Stimulated activated effector memory CD8-positive, alpha-beta T cell treated with anti-CD3 and anti-CD28 coated beads, Interleukin-12 subunit alpha, Interleukin-12 subunit beta, amount 100 ng/mL, for 72 hours (primary cell): Measurements from ENCODE around the gene TNFRSF17.
"Not testable (repeated sequence)": the region's sequence is repeated elsewhere in the genome, so short reads cannot be mapped to it uniquely, and the experiment has no call there.

Experiments
- ATAC-seq: fragments of 150-1000 bp; cut with Tn5 transposase; 2 replicates; pipeline ENCODE4 v1.10.0; 2021
- DNase-seq, 2 donors: peaks; one replicate each; pipeline ENCODE4 v3.0.0; 2021 to 2022; ENCODE audit warnings: low spot score in 2 of 2
- H3K27ac Mint-ChIP-seq: one replicate; pipeline ENCODE4 v1.8.0; 2022; ENCODE audit warnings: mild to moderate bottlenecking, mixed read lengths
- H3K36me3 Mint-ChIP-seq: one replicate; pipeline ENCODE4 v1.8.0; 2022; ENCODE audit warnings: mild to moderate bottlenecking, mixed read lengths
- H3K4me1 Mint-ChIP-seq: one replicate; pipeline ENCODE4 v1.8.0; 2022; ENCODE audit warnings: mixed read lengths
- H3K4me3 Mint-ChIP-seq: one replicate; pipeline ENCODE4 v1.8.0; 2022; ENCODE audit warnings: mild to moderate bottlenecking, mixed read lengths
- H3K9me3 Mint-ChIP-seq: one replicate; pipeline ENCODE4 v1.8.0; 2022; ENCODE audit warnings: mixed read lengths

TNFRSF17 gene

GRCh38 chr16:11962457-11962856, 2.6 kb upstream of the TNFRSF17 start:
- H3K27ac Mint-ChIP-seq, DNase-seq, H3K4me3 Mint-ChIP-seq, H3K36me3 Mint-ChIP-seq, H3K4me1 Mint-ChIP-seq, ATAC-seq, H3K9me3 Mint-ChIP-seq: not testable (repeated sequence)

- H3K27ac Mint-ChIP-seq: not testable (repeated sequence)
These were observed 2.0 kb upstream of the TNFRSF17 start for GRCh38 chr16:11962978-11963377.

DNA sequence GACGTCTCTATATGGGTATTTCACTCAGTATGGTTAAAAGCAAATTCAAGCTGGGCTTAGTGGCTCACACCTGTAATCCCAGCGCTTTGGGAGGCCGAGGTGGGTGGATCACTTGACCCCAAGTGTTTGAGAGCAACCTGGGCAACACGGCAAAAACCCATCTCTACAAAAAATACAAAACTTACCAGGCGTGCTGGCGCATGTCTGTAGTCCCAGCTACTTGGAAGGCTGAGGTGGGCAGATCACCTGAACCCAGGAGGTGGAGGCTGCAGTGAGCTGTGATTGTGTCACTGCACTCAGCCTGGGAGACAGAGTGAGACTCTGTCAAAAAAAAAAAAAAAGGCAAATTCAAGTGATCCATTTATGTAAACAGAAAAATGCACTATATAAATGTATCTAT, 1.3 kb upstream of the TNFRSF17 start:
- ATAC-seq: no peak
- H3K4me3 Mint-ChIP-seq: no peak overlapping the region
- no peaks in the 10 kb centered on the region for H3K9me3 Mint-ChIP-seq
- no peaks in the 10 kb centered on the region for H3K4me1 Mint-ChIP-seq
- no peak overlapping the region for H3K27ac Mint-ChIP-seq
- no peak for DNase-seq
- H3K36me3 Mint-ChIP-seq: no peaks in the 10 kb centered on the region

More at GRCh38 chr16:11962978-11963377, 2.0 kb upstream of the TNFRSF17 start:
- not testable (repeated sequence) for ATAC-seq, H3K4me3 Mint-ChIP-seq, DNase-seq, H3K4me1 Mint-ChIP-seq, H3K36me3 Mint-ChIP-seq, H3K9me3 Mint-ChIP-seq

- Mint-ChIP-seq H3K27ac (no peak overlapping the region), H3K4me1 (no peaks in the 10 kb centered on the region), H3K4me3 (no peak overlapping the region), H3K9me3 (no peaks in the 10 kb centered on the region), H3K36me3 (no peaks in the 10 kb centered on the region)
- DNase-seq: no peak
- ATAC-seq: no peak
These were observed 1.2 kb downstream of the TNFRSF17 start for GRCh38 chr16:11966173-11966572.

DNA sequence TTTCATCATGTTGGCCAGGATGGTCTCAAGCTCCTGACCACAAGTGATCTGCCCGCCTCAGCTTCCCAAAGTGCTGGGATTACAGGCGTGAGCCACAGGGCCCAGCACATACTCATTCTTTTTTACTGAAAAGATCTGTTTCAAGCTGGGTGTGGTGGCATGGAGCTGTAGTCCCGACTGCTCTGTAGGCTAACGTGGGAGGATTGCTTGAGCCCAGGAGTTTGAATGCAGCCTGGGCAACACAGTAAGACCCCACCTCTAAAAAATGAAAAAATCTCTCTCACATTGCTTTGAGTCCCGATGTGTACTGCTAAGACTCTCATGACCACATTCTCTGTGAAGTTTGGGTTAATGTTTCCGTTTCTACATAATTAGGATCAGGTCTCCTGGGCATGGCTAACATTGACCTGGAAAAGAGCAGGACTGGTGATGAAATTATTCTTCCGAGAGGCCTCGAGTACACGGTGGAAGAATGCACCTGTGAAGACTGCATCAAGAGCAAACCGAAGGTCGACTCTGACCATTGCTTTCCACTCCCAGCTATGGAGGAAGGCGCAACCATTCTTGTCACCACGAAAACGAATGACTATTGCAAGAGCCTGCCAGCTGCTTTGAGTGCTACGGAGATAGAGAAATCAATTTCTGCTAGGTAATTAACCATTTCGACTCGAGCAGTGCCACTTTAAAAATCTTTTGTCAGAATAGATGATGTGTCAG, 2.3 kb downstream of the TNFRSF17 start:
- no peaks in the 10 kb centered on the region for H3K36me3 Mint-ChIP-seq
- H3K4me1 Mint-ChIP-seq: no peaks in the 10 kb centered on the region
- no peaks in the 10 kb centered on the region for H3K9me3 Mint-ChIP-seq
- no peak overlapping the region for H3K4me3 Mint-ChIP-seq
- DNase-seq: no peak
- no peak overlapping the region for H3K27ac Mint-ChIP-seq
- no peak for ATAC-seq

- no peak overlapping the region for H3K4me3 Mint-ChIP-seq
- H3K9me3 Mint-ChIP-seq: no peaks in the 10 kb centered on the region
- no peaks in the 10 kb centered on the region for H3K4me1 Mint-ChIP-seq
- ATAC-seq: no peak
- DNase-seq: no peak
- H3K27ac Mint-ChIP-seq: no peak overlapping the region
- no peaks in the 10 kb centered on the region for H3K36me3 Mint-ChIP-seq
These were observed 3.6 kb downstream of the TNFRSF17 start for GRCh38 chr16:11968577-11968976.

DNA sequence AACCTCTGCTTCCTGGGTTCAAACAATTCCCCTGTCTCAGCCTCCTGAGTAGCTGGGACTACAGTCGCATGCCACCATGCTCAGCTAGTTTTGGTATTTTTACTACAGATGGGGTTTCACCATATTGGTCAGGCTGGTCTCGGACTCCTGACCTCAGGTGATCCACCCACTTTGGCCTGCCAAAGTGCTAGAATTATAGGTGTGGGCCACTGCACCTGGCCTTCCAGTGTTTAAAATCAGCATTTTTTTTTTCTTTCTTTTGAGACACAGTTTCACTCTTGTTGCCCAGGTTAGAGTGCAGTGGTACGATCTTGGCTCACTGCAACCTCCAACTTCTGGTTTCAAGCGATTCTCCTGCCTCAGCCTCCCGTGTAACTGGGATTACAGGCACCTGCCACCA, 5.3 kb downstream of the TNFRSF17 start:
- not testable (repeated sequence) for H3K9me3 Mint-ChIP-seq, H3K4me3 Mint-ChIP-seq, H3K36me3 Mint-ChIP-seq, H3K27ac Mint-ChIP-seq, ATAC-seq, DNase-seq, H3K4me1 Mint-ChIP-seq

GRCh38 chr16:11972128-11972527, 7.1 kb downstream of the TNFRSF17 start:
- H3K36me3 Mint-ChIP-seq: peaks cover 7% of the 10 kb centered on the region
- DNase-seq: no peak
- no peak overlapping the region for H3K27ac Mint-ChIP-seq
- peaks cover 19% of the 10 kb centered on the region for H3K4me1 Mint-ChIP-seq
- H3K9me3 Mint-ChIP-seq: no peaks in the 10 kb centered on the region
- no peak overlapping the region for H3K4me3 Mint-ChIP-seq
- ATAC-seq: no peak

DNA sequence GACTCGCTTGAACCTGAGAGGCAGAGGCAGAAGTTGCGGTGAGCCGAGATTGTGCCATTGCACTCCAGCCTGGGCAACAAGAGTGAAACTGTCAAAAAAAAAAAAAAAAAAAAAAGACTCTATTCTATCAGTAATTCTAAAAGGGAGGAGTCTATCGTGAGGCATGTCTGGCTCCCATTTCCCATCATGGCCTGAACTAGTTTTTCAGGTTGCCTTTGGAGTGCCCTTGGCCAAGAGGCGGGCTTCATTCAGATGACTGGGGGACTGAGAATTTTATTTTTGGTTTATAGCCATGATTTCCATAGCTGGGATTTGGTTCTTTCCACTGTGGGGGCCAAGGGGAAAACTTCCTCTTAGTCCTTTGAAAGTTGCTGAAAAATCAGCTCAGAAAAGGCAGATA, 8.1 kb downstream of the TNFRSF17 start:
- no peaks in the 10 kb centered on the region for H3K9me3 Mint-ChIP-seq
- peaks cover 28% of the 10 kb centered on the region for H3K4me1 Mint-ChIP-seq
- DNase-seq (no peak), ATAC-seq (no peak)
- no peak overlapping the region for H3K27ac Mint-ChIP-seq
- H3K36me3 Mint-ChIP-seq: peaks cover 7% of the 10 kb centered on the region
- no peak overlapping the region for H3K4me3 Mint-ChIP-seq

GRCh38 chr16:11976850-11977375, 11.9 kb downstream of the TNFRSF17 start:
- Mint-ChIP-seq H3K9me3 (no peaks in the 10 kb centered on the region), H3K4me3 (peak overlapping the region; percentile 99), H3K27ac (peak overlapping the region; percentile 97), H3K36me3 (peaks cover 7% of the 10 kb centered on the region), H3K4me1 (peaks cover 41% of the 10 kb centered on the region)
- no peak for ATAC-seq
- peak in 1 of 2 donors; percentile 9 for DNase-seq

GRCh38 chr16:11977376-11978041, 12.5 kb downstream of the TNFRSF17 start:
- H3K4me3 Mint-ChIP-seq: peak overlapping the region; percentile 99
- DNase-seq: no peak

DNA sequence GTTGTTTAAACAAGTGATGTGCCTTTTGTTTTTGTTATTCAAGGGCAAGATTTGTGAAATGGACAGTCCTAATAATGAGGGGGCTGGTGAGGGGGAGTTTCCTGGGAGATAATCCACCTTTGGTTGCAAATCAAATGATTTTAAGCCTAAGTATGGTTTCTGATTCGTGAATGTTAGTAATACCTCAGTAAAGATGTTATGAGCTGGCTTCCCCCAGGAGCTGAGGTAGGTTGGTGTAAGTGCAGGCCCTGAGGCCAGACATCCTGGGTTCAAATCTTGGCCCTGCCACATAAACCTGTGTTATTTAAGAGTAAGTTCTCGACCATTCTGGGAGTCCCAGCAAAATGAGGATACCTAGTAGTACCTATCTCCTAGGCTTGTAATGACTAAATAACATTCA, 13.1 kb downstream of the TNFRSF17 start:
- ATAC-seq (no peak), DNase-seq (no peak)
- Mint-ChIP-seq H3K4me3 (peak overlapping the region; percentile 99), H3K27ac (peak overlapping the region; percentile 97), H3K9me3 (no peaks in the 10 kb centered on the region), H3K4me1 (peaks cover 41% of the 10 kb centered on the region), H3K36me3 (peaks cover 7% of the 10 kb centered on the region)

More at GRCh38 chr16:11977376-11978041, 12.5 kb downstream of the TNFRSF17 start:
- ATAC-seq: no peak
- Mint-ChIP-seq H3K9me3 (no peaks in the 10 kb centered on the region), H3K36me3 (peaks cover 7% of the 10 kb centered on the region), H3K4me1 (peaks cover 41% of the 10 kb centered on the region), H3K27ac (peak overlapping the region; percentile 97)

DNA sequence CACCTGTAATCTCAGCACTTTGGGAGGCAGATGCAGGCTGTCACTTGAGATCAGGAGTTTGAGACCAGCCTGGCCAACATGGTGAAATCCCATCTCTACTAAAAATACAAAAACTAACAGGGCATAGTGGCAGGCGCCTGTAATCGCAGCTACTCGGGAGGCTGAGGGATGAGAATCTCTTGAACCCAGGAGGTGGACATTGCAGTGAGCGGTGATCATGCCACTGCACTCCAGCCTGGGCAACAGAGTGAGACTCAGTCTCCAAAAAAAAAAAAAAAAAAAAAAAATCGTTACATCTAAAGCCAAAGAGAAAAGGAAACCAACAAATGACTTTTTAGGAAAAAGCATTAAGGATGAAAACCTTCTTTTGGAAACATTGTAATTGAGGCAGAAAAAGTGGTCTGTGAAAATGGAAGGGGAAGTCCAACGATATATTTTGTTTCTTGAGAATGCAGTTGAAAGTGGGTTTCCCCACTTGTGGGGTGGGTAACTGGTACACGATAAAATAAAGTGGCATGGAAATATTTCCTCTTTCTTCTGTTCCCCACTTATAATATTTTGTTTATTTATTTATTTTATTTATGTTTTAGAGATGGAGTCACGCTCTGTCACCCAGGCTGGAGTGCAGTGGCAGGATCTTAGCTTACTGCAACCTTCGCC, 14.1 kb downstream of the TNFRSF17 start:
- Mint-ChIP-seq H3K4me3 (no peak overlapping the region), H3K4me1 (peaks cover 41% of the 10 kb centered on the region), H3K27ac (no peak overlapping the region), H3K36me3 (peaks cover 7% of the 10 kb centered on the region), H3K9me3 (no peaks in the 10 kb centered on the region)
- DNase-seq (no peak), ATAC-seq (no peak)

DNA sequence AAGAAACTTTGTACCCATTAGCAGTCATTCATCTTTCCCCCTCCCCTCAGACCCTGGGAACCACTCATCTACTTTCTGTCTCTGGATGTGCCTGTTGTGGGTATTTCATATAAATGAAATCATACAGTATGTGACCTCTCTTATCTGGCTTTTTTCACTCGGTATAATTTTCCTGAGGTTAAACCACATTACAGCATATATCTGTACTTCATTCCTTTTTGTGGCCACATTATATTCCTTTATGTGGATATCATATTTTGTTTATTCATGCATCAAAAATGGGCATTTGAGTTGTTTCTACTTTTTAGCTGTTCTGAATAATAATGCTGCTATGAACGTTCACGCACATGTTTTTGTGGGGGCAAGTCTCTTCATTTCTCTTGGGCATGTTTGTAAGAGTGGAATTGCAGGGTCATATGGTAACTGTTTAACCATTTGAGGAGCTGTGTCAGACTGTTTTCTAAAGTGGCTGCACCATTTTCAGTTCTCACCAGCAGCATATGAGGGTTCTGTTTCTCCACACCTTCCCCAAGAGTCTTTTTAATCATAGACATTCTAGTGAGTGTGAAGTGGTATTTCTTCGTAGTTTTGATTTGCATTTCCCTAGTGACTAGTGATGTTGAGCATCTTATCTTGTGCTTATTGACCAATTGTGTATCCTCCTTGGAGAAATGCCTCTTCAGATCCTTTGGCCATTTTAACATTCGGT, 15.3 kb downstream of the TNFRSF17 start:
- Mint-ChIP-seq H3K9me3 (no peaks in the 10 kb centered on the region), H3K4me3 (no peak overlapping the region), H3K4me1 (peaks cover 39% of the 10 kb centered on the region), H3K27ac (no peak overlapping the region), H3K36me3 (peaks cover 7% of the 10 kb centered on the region)
- ATAC-seq: no peak
- DNase-seq: no peak

DNA sequence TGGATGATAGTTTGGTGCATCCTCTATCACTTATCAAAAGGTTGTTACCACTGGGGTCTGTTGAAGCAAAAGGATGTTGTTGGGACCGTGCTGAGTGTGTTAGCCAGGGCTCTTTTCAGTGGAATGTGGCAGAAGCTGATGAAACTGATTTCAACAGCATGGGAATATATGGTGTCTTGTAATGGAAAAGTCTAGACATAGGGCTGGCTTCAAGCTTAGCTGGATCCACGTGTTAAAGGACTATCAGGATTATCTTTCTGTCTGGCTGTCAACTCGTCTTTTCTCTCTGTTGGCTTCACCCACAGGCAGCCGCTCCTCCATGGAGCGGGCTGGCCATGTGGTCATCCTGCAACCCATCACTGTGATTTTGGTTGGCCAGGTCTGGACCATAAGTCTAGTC, 20.2 kb downstream of the TNFRSF17 start:
- no peak overlapping the region for H3K4me3 Mint-ChIP-seq
- no peaks in the 10 kb centered on the region for H3K9me3 Mint-ChIP-seq
- no peak overlapping the region for H3K27ac Mint-ChIP-seq
- peaks cover 4% of the 10 kb centered on the region for H3K4me1 Mint-ChIP-seq
- no peak for ATAC-seq
- no peaks in the 10 kb centered on the region for H3K36me3 Mint-ChIP-seq
- no peak for DNase-seq
